ENCODE results near the gene ANKS1A.

The ANKS1A gene

DNA sequence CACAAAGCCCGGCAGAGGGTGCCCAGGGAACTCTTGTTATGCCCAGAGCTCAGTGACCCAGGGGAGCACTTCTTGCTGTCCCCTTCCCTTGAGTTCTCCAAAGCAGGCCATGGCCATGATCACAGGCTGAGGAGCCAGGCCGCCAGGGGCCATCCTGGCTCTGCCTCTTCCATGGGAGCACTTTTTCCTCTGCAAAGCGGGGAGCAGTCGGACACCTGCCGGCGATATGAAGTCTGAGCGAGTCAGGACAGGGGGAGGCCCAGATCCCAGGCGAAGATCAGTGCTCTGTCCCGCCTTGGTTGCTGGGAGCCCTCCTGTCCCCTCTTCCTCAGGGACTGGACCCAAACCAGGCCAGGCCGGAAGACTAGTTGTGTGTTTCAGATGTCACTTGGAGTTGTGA, 184.2 kb downstream of the ANKS1A start:
- no peak for DNase-seq

DNA sequence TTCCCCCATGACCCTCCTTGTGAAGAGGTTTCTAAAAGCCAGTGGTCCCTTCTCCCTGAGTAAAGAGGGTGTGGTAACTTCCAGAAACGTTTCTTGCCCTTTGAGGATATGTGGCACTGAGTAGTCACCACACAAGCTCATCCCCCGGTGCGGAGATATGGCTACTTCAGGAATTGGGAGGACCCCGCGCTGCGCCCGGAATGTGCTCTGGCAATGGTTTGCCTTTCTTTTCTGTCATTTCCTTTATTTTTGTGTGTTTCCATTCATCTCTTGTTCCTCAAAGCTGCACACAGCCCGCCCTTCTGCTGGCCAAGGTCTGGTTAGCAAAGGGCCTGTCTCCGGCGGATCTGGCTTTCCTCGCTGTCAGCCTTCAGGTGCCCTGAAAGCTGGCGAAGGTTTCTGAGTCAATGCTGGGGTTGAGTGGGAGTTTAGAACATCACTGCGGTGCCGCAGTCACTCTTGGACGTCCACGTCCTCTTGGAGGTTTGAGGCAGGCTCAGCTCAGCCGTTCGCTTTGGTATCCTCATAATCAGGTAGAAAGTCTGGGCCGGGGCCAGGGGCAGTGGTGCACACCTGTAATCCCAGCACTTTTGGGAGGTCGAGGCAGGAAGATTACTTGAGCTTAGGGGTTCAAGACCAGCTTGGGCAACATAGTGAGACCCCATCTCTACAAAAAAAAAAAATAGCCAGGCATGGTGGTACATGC, 184.9 kb downstream of the ANKS1A start:
- no peak for DNase-seq

DNA sequence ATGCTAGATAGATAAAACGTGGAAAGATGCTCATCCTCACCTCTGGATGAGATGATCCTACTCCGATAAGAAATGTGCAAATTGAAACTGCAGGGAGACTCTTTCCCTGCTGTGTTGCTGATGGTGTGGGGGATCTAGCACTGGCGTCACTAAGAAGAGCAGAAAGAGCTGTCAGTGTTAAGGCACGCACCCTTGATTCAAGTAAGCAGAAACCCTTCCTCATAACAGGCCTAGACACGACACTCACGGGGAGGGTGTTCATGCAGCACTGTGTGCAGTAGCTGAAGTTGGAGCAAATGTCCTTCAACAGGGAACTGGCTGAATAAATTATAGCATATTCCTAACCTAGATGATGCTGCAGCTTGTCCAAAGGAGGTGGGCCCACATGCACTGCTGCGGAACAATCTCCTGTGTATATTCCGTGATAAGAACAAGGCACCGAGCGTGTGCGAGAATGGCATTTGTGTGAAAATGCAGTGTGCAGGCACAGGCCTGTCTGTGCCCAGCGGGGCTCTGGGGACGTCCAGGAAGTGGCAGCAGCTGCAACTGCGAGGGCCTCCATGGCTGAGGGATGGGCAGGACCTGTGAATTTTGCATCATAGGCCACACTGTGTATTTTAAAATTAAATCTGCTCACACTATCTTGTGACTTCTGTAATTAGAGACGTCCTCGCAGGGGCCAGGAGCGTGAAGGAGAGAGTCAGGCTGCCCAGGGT, 188.1 kb downstream of the ANKS1A start:
- DNase-seq = no peak

DNA sequence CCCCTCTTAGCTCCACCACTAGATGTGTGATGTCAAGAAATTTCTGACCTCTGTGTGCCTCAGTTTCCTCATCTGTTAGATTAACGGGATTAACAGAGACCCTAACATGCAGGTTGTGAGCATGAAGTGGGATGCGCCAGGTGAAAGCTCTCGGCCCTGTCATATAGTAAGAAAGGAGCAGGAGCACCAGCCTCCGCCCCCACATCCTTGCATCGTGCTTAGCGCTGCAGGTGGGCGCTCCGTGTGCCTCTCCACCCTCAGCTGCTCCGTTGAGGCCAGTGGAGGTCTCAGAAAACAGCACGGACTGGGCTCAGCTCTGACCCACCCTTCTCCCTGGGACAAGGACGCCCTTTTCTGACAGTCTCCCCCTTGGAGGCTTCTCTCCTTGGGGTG, 188.7 kb downstream of the ANKS1A start:
- DNase-seq = peak; percentile 2

DNA sequence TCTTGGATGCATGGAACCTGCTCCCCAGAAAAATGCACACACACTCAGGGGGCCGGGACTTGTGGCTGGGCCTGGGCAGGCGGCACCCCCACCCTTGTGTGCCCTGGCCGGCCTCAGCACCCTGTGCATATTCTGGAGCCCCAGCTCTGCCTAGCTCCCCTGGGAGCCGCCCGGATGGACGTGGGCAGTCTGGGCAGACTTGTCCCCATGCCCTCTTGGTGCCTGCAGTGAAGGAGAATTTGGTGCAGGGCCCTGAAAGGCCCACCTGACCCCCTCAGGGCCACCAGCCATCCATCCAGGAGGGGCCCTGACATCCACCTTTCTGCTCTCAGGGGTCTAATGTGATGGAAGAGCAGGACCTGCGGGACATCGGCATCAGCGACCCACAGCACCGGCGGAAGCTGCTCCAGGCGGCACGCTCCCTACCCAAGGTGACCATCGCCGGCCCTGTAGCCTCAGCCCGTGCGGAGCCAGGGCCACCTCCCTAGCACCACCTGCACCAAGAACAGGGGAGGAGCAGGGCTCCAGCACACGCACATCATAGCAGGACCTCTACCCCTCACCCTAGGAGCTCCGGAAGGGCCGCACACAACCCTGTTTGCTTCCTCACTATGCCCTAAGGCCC, 189.3 kb downstream of the ANKS1A start:
- DNase-seq = no peak

DNA sequence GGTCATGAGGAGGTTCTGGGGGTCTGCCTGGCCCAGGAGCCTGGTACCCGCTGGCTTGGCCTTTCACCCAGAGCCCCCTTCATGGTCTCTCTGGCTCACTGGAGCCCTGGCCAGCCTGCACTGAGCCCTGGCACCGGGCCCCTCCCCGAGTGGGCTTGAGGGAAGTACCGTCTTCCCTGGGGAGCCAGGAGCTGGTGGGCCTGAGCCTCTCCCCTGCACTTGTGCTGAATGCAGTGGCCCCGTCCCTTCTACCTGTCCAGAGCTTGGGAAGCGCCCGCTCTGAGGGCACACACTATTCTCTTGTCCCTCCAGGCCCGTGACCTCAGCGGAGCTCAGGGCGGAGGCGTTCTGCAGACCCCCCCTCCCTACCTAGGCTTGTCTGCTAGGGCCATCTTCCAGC, 189.8 kb downstream of the ANKS1A start:
- no peak for DNase-seq

DNA sequence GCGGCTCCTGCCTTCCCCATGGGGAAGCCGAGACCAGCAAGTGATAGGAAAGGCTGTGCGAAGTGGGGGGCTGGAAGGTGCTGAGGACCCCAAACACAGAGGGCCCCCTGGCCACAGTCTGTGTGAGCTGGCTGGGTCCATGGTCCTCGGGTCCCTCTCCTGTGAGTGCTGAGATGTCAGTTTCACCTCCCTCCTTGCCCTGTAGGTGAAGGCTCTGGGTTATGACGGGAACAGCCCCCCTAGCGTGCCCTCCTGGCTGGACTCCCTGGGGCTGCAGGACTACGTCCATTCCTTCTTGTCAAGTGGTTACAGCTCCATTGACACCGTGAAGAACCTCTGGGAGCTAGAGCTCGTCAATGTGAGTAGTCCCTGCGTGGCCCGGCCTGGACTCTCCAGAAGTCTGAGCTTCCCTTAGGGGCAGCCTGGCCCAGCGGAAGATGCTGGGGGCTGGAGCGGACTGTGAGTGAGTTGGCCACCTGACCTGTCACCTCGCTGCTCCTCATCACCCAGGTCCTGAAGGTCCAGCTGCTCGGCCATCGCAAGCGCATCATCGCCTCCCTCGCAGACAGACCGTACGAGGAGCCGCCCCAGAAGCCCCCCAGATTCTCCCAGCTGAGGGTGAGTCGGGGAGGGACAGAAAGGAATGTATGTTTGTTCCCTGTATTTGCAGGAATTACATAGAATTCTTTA, 190.4 kb downstream of the ANKS1A start:
- DNase-seq = no peak

DNA sequence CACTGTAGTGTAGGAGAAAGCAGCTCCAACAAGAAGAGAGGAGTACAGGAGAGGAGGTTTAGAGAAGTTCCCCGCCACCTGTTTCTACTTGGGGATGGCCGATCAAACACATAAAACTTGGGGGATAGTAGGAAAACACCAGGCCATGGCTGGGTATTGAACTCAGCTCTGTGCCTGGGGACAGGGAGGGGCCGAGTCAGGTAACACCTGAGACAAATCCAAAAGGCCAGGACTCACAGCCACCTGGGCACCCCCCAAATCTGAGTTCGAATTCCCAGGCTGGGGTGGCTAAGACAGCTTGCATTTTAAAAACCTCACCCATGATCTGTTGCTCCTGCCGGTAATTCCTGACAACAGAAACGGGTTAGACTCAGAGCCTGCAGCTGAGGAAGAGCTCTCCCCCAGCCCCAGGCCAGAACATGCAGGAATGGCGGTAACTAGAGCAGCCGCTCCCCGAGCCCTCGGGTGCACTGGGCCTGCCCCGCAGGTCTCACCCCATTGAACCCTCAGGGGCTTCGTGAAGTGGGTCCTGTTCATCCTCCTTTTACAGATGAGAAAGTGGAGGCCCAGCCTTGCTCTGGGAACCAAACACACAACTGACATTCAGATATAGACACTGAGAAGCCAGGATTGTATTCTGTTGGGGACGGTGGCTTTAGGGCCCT, 191.1 kb downstream of the ANKS1A start:
- DNase-seq = no peak

DNA sequence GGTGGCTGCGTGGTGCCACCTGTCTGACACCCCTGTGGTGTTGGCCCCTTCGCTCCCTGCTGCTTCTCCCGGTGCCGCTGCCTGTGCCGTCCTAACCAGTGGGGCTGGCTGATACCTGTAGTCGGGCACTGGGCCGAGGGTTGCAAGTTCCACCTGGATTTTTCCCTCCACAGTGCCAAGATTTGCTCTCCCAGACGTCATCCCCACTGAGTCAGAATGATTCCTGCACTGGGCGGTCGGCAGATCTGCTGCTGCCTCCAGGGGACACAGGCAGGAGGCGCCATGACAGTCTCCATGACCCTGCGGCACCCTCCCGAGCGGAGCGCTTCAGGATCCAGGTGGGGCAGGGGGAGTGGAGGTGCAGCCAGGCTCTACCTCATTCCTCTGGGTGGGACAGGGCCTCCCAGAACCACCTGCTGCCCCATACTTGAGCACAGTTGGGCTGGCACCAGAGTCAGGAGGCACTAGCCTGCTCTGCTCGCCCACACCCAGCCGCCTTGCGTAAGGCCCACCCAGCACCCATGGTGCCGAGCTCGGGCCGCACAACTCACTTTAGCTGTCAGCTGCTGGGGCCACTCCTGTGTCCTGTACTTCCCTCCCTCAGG, 191.9 kb downstream of the ANKS1A start:
- DNase-seq = no peak

DNA sequence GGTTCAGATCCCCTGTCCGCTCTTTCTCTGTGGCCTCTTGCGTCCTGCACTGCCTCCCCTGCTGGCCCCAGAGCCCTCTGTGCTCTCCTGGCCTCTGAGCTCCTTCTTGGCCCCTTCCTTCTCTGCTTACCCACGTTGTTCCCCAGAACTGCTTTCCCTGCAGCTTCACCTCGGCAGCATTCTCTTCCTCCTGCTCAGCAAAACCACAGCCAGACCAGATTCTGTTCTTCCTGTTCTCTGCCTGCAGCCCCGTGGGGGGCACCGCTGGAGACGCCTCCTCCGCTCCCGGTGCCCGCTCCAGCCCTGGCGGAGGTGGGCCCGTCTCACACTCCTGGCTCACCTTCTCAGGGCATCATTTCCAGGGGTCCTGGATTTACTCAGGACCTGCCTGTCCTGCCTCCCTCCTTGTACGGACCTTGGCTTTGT, 192.4 kb downstream of the ANKS1A start:
- no peak for DNase-seq

DNA sequence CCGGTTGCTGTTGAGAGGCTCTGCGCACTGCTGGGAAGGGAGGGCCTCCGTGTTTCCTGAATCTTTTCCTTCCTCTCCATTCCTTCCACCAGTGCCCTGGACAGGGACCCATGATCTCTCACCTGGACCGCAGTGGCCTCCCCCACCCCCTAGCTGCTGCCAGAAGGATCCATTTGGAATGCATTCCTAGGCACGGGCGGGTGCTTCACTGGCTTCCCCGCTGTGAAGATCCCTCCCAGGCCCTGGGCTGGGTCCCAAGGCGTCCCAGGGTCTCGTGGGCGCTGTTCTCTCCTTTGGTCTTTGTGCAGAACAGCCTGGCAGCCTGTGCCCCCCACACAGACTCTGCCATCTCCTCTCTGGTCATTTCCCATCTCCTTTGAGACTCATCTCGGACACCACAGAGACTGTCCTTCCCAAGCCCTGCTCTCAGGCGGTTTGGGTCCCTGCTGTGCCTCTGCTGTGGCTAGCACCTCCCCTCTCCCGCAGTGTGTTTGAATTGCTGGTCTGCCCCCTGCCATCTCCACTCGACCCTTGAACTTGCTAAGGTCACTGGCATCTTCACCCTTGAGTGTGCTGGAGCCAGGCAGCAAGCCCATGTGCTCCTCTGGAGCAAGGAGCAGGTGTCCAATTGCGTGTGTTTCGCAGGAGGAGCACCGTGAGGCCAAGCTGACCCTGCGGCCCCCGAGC, 193.1 kb downstream of the ANKS1A start:
- no peak for DNase-seq

DNA sequence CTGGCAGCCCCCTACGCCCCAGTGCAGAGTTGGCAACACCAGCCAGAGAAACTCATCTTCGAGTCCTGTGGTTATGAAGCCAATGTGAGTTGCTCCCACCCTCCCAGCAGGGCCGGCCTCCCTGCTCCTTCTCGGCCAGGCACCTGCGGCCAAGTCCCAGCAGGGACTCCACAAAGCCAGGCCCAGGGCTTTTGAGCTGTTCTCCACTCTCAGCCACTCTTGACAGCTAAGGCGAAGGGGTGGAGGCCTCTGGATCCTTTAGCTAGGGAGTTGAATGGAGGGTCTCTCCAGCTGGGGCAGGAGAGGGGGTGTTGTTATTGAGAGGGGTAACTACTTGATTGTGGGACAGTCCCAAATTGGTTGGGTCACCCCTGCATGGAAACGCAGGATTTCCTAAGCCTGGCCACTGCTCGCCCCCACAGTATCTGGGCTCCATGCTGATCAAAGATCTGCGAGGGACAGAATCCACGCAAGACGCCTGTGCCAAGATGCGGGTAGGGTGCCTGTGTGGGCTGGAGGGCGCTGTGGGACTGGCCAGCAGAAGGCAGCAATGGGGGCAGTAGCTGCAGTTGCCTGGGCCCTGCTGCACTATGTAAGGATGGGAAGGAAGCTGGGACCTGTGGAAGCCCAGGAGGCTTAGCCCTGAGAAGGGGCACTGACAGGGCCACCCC, 193.8 kb downstream of the ANKS1A start:
- DNase-seq = no peak

DNA sequence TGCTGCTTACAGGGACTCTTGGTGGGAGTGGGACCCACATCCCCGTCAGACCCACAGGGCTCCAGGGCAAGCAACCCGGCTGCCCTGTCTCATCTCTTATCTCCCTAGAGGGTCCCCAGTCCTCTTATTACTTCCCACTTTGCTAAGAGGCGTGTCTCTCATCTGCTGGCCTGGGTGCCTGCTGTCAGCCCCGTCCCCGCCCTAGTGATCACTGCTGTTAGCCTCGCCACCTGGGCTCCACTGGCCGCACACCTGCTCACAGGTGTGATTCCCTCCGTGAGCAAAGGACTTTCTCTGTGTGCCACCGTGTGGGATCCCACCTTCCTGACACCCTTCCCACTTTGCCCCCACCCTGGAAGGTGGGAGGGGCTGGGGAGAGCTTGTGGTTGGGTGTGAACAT, 194.5 kb downstream of the ANKS1A start:
- no peak for DNase-seq

DNA sequence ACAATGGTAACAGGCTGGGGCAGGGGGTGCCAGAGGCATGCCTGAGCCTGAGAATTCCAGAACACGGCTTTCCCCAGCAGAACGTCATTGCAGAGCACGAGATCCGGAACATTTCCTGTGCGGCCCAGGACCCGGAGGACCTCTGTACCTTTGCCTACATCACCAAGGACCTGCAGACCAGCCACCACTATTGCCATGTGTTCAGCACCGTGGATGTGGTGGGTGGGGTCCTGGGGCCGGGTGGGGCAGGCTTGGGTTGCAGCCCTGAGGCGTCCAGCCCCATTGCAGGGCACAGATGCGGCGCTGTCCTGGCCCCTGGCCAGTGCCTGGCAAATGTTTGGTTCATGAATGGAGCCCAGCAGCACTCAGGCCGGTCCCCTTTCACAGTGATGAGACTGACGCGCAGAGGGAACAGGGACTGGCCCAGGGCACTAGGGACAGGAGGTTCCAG, 195.0 kb downstream of the ANKS1A start:
- DNase-seq = no peak

DNA sequence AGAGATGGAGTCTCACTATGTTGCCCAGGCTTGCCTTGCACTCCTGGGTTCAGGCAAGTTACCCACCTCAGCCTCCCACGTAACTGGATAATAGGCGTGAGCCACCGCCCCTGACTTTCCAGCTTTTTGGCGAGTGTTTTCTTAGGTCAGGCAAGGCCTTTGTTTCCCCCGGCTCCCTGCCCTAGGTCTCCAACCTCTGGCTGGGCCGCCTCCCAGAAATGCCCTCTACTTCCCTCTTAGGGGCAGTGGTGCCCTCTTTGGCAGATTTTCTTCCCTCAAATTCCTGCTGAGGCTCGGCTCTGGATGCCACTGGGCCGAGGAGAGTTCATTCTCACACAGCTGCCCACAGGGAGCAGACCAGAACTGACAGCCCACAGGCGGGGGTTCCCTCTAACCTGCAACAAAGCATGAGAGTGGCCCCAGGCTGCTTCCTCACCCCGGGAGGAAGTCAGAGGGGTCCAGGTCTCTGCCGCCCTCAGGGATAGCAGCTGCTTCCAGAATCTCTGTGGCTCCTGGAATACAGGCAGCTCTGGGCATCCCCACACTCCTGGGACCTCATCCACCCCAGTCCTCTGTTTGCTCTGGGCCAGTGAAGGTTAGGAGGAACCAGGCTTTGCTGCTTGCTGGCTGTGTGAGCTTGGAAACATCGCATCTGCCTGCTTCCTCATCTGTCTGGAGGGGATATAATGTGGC, 195.6 kb downstream of the ANKS1A start:
- DNase-seq = no peak

DNA sequence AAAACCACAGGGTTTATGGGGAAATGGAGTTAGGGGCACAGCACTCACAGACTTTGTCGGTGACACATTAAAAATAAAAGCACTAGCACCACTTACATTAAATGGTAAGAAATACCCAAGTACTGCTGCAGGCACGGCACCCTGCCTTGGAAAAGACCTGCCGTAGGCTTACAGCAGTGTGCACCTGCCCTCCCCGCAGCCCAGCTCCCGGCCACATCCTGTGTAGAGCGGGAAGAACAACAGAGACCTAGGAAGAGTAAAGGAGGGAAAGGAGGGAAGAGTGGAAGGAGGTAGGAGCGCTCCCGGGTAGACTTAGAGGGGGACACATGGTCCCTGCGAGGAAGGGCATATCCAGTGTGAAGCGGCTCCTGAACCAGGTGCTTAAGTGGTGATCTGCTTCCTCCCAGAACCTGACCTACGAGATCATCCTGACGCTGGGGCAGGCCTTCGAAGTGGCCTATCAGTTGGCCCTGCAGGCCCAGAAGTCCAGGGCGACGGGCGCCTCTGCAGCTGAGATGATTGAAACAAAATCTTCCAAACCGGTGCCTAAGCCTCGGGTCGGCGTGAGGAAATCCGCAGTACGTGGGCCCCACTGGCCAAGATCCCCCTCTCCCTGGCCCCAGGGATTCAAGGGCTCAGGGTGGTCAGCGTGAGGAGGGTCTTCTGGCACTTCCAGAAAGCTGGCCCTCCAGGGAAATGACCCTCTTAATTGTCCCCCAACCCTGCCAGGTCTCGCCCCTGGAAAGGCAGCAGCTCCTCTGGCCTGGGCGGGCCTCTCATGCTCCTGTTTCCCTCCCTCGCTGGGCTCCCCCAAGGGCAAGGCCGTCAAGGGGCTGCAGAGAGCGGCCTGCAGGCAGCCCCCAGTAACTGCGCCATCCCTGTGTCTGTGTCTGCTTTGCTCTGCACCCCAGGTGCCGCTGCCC, 196.6 kb downstream of the ANKS1A start:
- no peak for DNase-seq

DNA sequence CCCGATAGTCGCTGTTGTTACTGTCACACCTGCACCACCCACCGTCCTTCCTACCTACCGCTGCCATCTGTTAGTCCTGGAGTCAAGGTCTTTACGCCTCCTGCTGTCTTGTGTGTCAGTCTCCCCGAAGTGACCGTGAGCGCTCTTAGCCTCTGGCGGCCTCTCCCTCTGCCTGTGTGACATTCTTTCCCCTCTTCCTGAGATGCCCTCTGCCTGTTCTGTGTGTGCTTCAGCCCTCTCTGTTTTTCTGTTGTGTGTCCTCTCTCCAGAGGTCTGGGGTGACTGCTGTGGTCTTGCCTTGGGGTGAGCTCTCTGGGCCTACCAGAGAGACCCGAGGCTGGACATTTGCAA, 197.2 kb downstream of the ANKS1A start:
- DNase-seq = no peak

DNA sequence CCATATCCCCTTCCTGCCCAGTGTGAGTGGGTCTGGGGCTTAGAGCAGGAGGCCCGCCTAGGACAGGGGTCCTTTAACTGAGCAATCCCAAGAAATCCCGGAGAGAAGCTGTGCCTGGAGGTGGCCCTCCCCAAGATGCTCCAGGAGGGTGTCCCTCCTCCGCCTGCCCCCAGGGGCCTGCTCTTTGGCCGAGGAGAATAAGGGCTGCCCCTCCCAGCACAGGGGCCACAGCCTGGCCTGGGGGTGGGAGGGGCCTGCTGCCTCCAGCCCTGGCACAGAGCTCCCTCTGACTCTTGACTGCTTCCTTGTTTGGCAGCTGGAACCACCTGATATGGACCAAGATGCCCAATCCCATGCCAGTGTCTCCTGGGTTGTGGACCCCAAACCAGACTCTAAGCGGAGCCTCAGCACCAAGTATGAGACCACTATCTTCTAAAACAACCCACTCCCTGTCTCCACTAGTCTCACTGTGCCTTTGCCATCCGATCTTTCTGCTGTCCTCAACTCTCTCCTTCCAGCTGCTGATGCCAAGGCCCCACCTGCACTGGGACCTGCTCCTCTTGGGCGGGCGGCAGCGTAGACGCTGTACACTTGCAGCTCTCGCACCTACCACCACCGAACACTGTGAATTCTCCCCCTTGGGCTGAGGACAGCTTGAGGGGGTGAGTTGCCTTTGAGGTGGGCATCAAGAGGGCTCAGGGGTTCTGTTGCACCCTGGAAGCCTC, 197.7 kb downstream of the ANKS1A start:
- DNase-seq = no peak

Data from activated CD8-positive, alpha-beta memory T cell treated with anti-CD3 and anti-CD28 coated beads, Interleukin-2, amount 50 U/mL, for 4 hours (primary cell).